Neural progenitor cell (in vitro differentiated cells): ENCODE results near the gene MACROD1.

Experiments
- CTCF ChIP-seq: fragments of 200-600 bp; sonication (generic); IDR thresholded peaks from 2 replicates; pipeline ENCODE4 v1.5.1; 2017; ENCODE audit warnings: antibody characterized with exemption, mild to moderate bottlenecking
- EZH2phosphoT487 ChIP-seq: fragments of 200-600 bp; sonication (generic); IDR thresholded peaks from 2 replicates; pipeline ENCODE4 v1.6.1; 2017; ENCODE audit warnings: antibody characterized with exemption

- TF ChIP-seq EZH2phosphoT487 (no peak), CTCF (peak; percentile 51)
Observed at GRCh38 chr11:64090806-64091516, 75.0 kb downstream of the MACROD1 start.
